SK-N-SH treated with all-trans-retinoic acid at 6 μM for 48 hours (cell line): ENCODE results near the gene RBFOX2.

Experiments used
- ATAC-seq: fragments of 200-7000 bp; cut with Tn5 transposase; 3 replicates; pipeline ENCODE4 v1.9.1; 2020; ENCODE audit warnings: mild to moderate bottlenecking, moderate library complexity
- ARNTL ChIP-seq: fragments of 450-650 bp; formaldehyde crosslinking; IDR thresholded peaks from 2 replicates; pipeline ENCODE4 v1.5.0; 2020; ENCODE audit warnings: low read depth, mild to moderate bottlenecking, moderate library complexity, borderline replicate concordance
- BACH2 ChIP-seq: fragments of 250-450 bp; sonication (Bioruptor Pico); IDR thresholded peaks from 2 replicates; pipeline ENCODE4 v1.9.0; 2021; ENCODE audit warnings: mild to moderate bottlenecking, borderline replicate concordance
- CSDC2 ChIP-seq: fragments of 250-450 bp; sonication (Bioruptor Pico); IDR thresholded peaks from 2 replicates; pipeline ENCODE4 v1.5.0; 2020; ENCODE audit warnings: mild to moderate bottlenecking, moderate library complexity
- ESRRG ChIP-seq: fragments of 250-450 bp; sonication (Bioruptor Pico); IDR thresholded peaks from 2 replicates; pipeline ENCODE4 v1.6.1; 2021; ENCODE audit warnings: mild to moderate bottlenecking
- GLIS3 ChIP-seq: fragments of 250-450 bp; sonication (Bioruptor Pico); IDR thresholded peaks from 2 replicates; pipeline ENCODE4 v1.5.0; 2020; ENCODE audit warnings: mild to moderate bottlenecking, moderate library complexity
- OSR1 ChIP-seq: fragments of 250-450 bp; sonication (Bioruptor Pico); IDR thresholded peaks from 2 replicates; pipeline ENCODE4 v1.8.0; 2022; ENCODE audit warnings: moderate library complexity, mild to moderate bottlenecking, inconsistent platforms
- PATZ1 ChIP-seq: fragments of 250-450 bp; sonication (Bioruptor Pico); IDR thresholded peaks from 2 replicates; pipeline ENCODE4 v1.8.0; 2020; ENCODE audit warnings: mild to moderate bottlenecking, moderate library complexity, borderline replicate concordance
- PPARA ChIP-seq: fragments of 250-450 bp; sonication (Bioruptor Pico); IDR thresholded peaks from 2 replicates; pipeline ENCODE4 v1.5.0; 2020; ENCODE audit warnings: mild to moderate bottlenecking, borderline replicate concordance
- RARB ChIP-seq: fragments of 250-450 bp; sonication (Bioruptor Pico); IDR thresholded peaks from 2 replicates; pipeline ENCODE4 v1.8.0; 2021; ENCODE audit warnings: mild to moderate bottlenecking, moderate library complexity
- SNAI2 ChIP-seq: fragments of 250-450 bp; sonication (Bioruptor Pico); IDR thresholded peaks from 2 replicates; pipeline ENCODE4 v1.5.0; 2020; ENCODE audit warnings: mild to moderate bottlenecking, moderate library complexity
- TCF4 ChIP-seq: fragments of 250-450 bp; sonication (Bioruptor Pico); IDR thresholded peaks from 2 replicates; pipeline ENCODE4 v1.8.0; 2021; ENCODE audit warnings: mild to moderate bottlenecking, moderate library complexity, borderline replicate concordance
- TOX ChIP-seq: fragments of 250-450 bp; sonication (Bioruptor Pico); IDR thresholded peaks from 2 replicates; pipeline ENCODE4 v1.8.0; 2021; ENCODE audit warnings: mild to moderate bottlenecking, moderate library complexity, borderline replicate concordance
- TSHZ2 ChIP-seq: fragments of 250-450 bp; sonication (Bioruptor Pico); IDR thresholded peaks from 2 replicates; pipeline ENCODE4 v1.5.0; 2020; ENCODE audit warnings: mild to moderate bottlenecking, moderate library complexity
- ZC3H10 ChIP-seq: fragments of 250-450 bp; sonication (Bioruptor Pico); IDR thresholded peaks from 2 replicates; pipeline ENCODE4 v1.5.1; 2021; ENCODE audit warnings: mild to moderate bottlenecking, moderate library complexity
- ZFP3 ChIP-seq: fragments of 250-450 bp; sonication (Bioruptor Pico); IDR thresholded peaks from 2 replicates; pipeline ENCODE4 v1.5.0; 2020; ENCODE audit warnings: mild to moderate bottlenecking, moderate library complexity
- ZFP30 ChIP-seq: fragments of 450-650 bp; formaldehyde crosslinking; IDR thresholded peaks from 2 replicates; pipeline ENCODE4 v1.5.0; 2022; ENCODE audit warnings: mild to moderate bottlenecking, moderate library complexity
- ZNF565 ChIP-seq: fragments of 450-650 bp; formaldehyde crosslinking; conservative IDR thresholded peaks from 2 replicates; pipeline ENCODE4 v1.5.0; 2020; ENCODE audit warnings: low read depth, mild to moderate bottlenecking, moderate library complexity
- ZNF70 ChIP-seq: fragments of 450-650 bp; formaldehyde crosslinking; IDR thresholded peaks from 2 replicates; pipeline ENCODE4 v1.5.0; 2020; ENCODE audit warnings: mild to moderate bottlenecking, moderate library complexity
- ZNF8 ChIP-seq: fragments of 450-650 bp; formaldehyde crosslinking; IDR thresholded peaks from 2 replicates; pipeline ENCODE4 v1.5.0; 2020; ENCODE audit warnings: mild to moderate bottlenecking, moderate library complexity
- TF ChIP-seq, protein P1 (sequence below): fragments of 250-450 bp; sonication (Bioruptor Pico); IDR thresholded peaks from 2 replicates; pipeline ENCODE4 v1.5.1; 2020; ENCODE audit warnings: low read depth, mild to moderate bottlenecking, moderate library complexity
- TF ChIP-seq, protein P2 (sequence below): fragments of 250-450 bp; sonication (Bioruptor Pico); IDR thresholded peaks from 2 replicates; pipeline ENCODE4 v1.8.0; 2021; ENCODE audit warnings: low read depth, mild to moderate bottlenecking, moderate library complexity, borderline replicate concordance

RBFOX2 gene

DNA sequence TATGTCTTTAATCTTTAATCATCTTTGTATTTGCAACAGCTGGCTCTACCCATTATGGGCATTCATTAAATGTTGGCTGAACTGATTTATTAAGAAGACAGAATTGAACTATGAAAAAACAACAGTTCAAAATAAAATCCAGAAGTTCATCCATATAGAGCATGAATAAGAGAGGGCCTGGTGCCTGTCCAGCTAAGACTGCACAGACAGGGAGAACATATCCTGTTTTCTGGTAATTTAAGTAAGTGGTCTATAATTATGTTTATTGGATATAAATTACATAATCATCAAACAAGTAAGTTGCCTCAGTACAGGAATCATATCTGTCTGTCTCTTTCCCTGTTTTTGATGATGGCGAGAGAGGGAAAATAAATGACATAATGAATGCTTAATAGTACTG is 137.2 kb downstream of the RBFOX2 start (continued):
- TF ChIP-seq OSR1 = no peak
- TF ChIP-seq ZNF8 = no peak
- no peak for TF ChIP-seq ARNTL
- TF ChIP-seq ZFP3 (CRISPR knock-in tag) = no peak

DNA sequence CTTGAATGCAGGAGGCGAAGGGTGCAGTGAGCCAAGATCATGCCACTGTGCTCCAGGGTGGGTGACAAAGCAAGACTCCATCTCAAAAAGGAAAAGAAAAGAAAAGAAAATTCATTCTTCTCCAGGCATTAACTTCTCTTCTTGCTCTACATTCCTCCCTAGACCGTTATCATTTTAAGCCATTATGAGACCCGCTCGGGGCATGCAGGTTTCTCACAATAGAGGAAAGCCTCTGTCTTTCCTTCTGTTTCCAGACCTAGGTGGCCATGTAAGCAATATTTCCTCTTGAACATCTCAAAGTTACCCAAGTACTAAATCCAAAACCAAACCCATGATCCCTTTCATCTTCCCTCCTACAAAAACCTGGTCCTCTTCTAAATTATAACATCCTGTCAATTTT is 139.6 kb downstream of the RBFOX2 start:
- TF ChIP-seq ZC3H10 (CRISPR knock-in tag) = no peak
- TF ChIP-seq BACH2 (CRISPR knock-in tag) = no peak
- no peak for TF ChIP-seq ZFP3 (CRISPR knock-in tag)
- TF ChIP-seq RARB (CRISPR knock-in tag) = no peak
- TF ChIP-seq PPARA (CRISPR knock-in tag) = no peak
- no peak for TF ChIP-seq TOX (CRISPR knock-in tag)
- TF ChIP-seq TSHZ2 (CRISPR knock-in tag) = no peak
- TF ChIP-seq TCF4 = no peak
- TF ChIP-seq ZNF565 (CRISPR knock-in tag) = no peak
- TF ChIP-seq, protein P1, sequence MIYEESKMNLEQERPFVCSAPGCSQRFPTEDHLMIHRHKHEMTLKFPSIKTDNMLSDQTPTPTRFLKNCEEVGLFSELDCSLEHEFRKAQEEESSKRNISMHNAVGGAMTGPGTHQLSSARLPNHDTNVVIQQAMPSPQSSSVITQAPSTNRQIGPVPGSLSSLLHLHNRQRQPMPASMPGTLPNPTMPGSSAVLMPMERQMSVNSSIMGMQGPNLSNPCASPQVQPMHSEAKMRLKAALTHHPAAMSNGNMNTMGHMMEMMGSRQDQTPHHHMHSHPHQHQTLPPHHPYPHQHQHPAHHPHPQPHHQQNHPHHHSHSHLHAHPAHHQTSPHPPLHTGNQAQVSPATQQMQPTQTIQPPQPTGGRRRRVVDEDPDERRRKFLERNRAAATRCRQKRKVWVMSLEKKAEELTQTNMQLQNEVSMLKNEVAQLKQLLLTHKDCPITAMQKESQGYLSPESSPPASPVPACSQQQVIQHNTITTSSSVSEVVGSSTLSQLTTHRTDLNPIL = no peak
- no peak for TF ChIP-seq ZNF70 (CRISPR knock-in tag)
- no peak for TF ChIP-seq ESRRG (CRISPR knock-in tag)
- no peak for TF ChIP-seq SNAI2 (CRISPR knock-in tag)
- TF ChIP-seq ZNF8 = no peak
- no peak for TF ChIP-seq CSDC2
- TF ChIP-seq GLIS3 (CRISPR knock-in tag) = no peak
- no peak for ATAC-seq

DNA sequence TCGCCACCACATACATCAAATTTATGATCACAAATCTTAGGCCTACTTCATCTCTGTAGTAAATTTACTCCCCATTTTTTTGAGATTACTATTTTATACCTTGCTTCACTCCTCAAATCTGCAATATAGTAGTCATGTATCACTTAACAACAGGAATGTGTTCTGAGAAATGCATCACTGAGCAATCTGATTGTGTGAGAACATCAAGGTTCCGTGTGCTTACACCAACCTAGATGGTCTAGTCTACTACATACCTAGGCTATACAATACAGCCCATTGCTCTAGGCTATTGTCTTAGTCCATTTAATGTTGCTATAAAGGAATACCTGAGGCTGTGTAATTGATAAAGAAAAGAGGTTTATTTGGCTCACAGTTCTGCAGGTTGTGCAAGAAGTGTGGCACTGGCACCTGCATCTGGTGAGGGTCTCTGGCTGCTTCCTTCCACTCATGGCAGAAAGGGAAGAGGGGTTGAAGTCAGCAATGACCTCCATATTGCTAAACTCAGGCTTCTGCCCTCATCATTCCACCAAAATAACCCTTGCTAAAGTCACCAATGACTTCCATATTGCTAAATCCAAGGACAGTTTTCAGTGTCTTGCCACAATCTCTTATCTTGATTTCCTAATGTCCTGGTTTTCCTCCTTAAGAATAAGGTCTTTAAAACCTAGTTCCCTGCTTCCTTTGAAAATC is 140.3 kb downstream of the RBFOX2 start:
- TF ChIP-seq SNAI2 (CRISPR knock-in tag) (no peak), ZFP3 (CRISPR knock-in tag) (no peak), ZNF565 (CRISPR knock-in tag) (no peak), GLIS3 (CRISPR knock-in tag) (no peak), ARNTL (no peak), RARB (CRISPR knock-in tag) (no peak), PATZ1 (CRISPR knock-in tag) (no peak), CSDC2 (no peak), ZFP30 (CRISPR knock-in tag) (no peak), ZC3H10 (CRISPR knock-in tag) (no peak), ZNF8 (no peak), PPARA (CRISPR knock-in tag) (no peak), ESRRG (CRISPR knock-in tag) (no peak), ZNF70 (CRISPR knock-in tag) (no peak), TCF4 (no peak), BACH2 (CRISPR knock-in tag) (no peak)
- TF ChIP-seq, protein P2, sequence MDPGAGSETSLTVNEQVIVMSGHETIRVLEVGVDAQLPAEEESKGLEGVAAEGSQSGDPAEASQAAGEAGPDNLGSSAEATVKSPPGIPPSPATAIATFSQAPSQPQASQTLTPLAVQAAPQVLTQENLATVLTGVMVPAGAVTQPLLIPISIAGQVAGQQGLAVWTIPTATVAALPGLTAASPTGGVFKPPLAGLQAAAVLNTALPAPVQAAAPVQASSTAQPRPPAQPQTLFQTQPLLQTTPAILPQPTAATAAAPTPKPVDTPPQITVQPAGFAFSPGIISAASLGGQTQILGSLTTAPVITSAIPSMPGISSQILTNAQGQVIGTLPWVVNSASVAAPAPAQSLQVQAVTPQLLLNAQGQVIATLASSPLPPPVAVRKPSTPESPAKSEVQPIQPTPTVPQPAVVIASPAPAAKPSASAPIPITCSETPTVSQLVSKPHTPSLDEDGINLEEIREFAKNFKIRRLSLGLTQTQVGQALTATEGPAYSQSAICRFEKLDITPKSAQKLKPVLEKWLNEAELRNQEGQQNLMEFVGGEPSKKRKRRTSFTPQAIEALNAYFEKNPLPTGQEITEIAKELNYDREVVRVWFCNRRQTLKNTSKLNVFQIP (CRISPR knock-in tag) = no peak
- TF ChIP-seq, protein P1 = no peak

More for the DNA sequence above, 140.3 kb downstream of the RBFOX2 start:
- ATAC-seq = no peak
